Fibroblast of lung (primary cell): Measurements from ENCODE around the gene CBFA2T2. TPM values are rescaled to one million over a fixed set of nuclear protein-coding genes. Genes with fewer than 3 reads are reported as not detected.
A peak's percentile ranks its signal among the peaks of the same experiment; 100 is the strongest.

ENCODE experiments used
- DNase-seq, 2 donors: peaks; one replicate each; pipeline versions ENCODE4 v3.0.0 to v3.0.0-alpha.2; 2010; ENCODE audit warnings: low read depth in 2 of 2
- H2AFZ ChIP-seq: 2 replicates; pipeline ENCODE4 v1.5.1; 2012; ENCODE audit warnings: low read length, control low read depth, inconsistent platforms
- H3K27ac ChIP-seq: 2 replicates; pipeline ENCODE4 v1.5.1; 2011; ENCODE audit warnings: low read length, control low read depth; ENCODE audit not compliant: insufficient read depth
- H3K27me3 ChIP-seq: 2 replicates; pipeline ENCODE4 v1.5.1; 2011; ENCODE audit warnings: mild to moderate bottlenecking, low read length; ENCODE audit not compliant: control insufficient read depth, insufficient read depth
- H3K36me3 ChIP-seq: 2 replicates; pipeline ENCODE4 v1.5.1; 2011; ENCODE audit warnings: low read length; ENCODE audit not compliant: control insufficient read depth, insufficient read depth
- H3K4me1 ChIP-seq: 2 replicates; pipeline ENCODE4 v1.5.1; 2011; ENCODE audit warnings: low read length; ENCODE audit not compliant: control insufficient read depth, insufficient read depth; ENCODE audit errors: extremely low read depth
- H3K4me2 ChIP-seq: 2 replicates; pipeline ENCODE4 v1.5.1; 2011; ENCODE audit warnings: low read length, control low read depth; ENCODE audit not compliant: insufficient read depth; ENCODE audit errors: extremely low read depth
- H3K4me3 ChIP-seq, 4 experiments: fragments of 200-600 bp in 1 of 4; sonication (generic) in 1 of 4; replicated peaks in 1 of 4; 2 replicates each; pipeline ENCODE4 v1.5.1; 2011 to 2016; ENCODE audit warnings: low read length in 4 of 4, low read depth in 3 of 4, mild to moderate bottlenecking in 3 of 4, control low read depth in 2 of 4, inconsistent platforms in 1 of 4, mixed read lengths in 1 of 4; ENCODE audit not compliant: insufficient read depth in 1 of 4; ENCODE audit errors: control extremely low read depth in 1 of 4
- H3K79me2 ChIP-seq: 2 replicates; pipeline ENCODE4 v1.5.1; 2012; ENCODE audit warnings: mild to moderate bottlenecking, low read length, inconsistent platforms; ENCODE audit not compliant: control insufficient read depth, insufficient read depth
- H3K9ac ChIP-seq: 2 replicates; pipeline ENCODE4 v1.5.1; 2011; ENCODE audit warnings: mild to moderate bottlenecking, low read length, control low read depth; ENCODE audit not compliant: insufficient read depth
- H3K9me3 ChIP-seq: 2 replicates; pipeline ENCODE4 v1.5.1; 2012; ENCODE audit warnings: low read depth, low read length; ENCODE audit not compliant: control insufficient read depth, insufficient read depth
- H4K20me1 ChIP-seq: 2 replicates; pipeline ENCODE4 v1.5.1; 2011; ENCODE audit warnings: low read length; ENCODE audit not compliant: control insufficient read depth, insufficient read depth; ENCODE audit errors: extremely low read depth
- EZH2 ChIP-seq: IDR thresholded peaks from 2 replicates; pipeline ENCODE4 v1.5.1; 2012; ENCODE audit warnings: low read length, control low read depth, mild to moderate bottlenecking; ENCODE audit errors: missing control alignments
- polyA plus RNA-seq, 2 donors: library from polyadenylated mRNA; depleted of rRNA in 1 of 2; stranded (reverse) in 1 of 2; unstranded in 1 of 2; fragments of >200 nt; gene quantifications; 2 replicates each; pipeline ENCODE4 v1.2.1, GENCODE V29; 2011 to 2012; ENCODE audit warnings: missing spikeins in 1 of 2
- total RNA-seq: library from RNA; depleted of rRNA; stranded (reverse); fragments of >200 nt; gene quantifications from 2 replicates; pipeline ENCODE4 v1.2.1, GENCODE V29; 2014
- TF ChIP-seq, protein P1 (sequence below), 2 donors: IDR thresholded peaks in 1 of 2; conservative IDR thresholded peaks in 1 of 2; 1 replicate in 1 of 2; 2 replicates in 1 of 2; pipeline ENCODE4 v1.5.1; 2011 to 2012; ENCODE audit warnings: low read length in 2 of 2, control low read depth in 1 of 2, inconsistent platforms in 1 of 2, low read depth in 1 of 2, mild to moderate bottlenecking in 1 of 2

The CBFA2T2 gene
- total and polyA plus RNA-seq, 2 donors (not counting 1 experiment from before 2014, with no cell fraction given) = 5.6 to 7.3 TPM

DNA sequence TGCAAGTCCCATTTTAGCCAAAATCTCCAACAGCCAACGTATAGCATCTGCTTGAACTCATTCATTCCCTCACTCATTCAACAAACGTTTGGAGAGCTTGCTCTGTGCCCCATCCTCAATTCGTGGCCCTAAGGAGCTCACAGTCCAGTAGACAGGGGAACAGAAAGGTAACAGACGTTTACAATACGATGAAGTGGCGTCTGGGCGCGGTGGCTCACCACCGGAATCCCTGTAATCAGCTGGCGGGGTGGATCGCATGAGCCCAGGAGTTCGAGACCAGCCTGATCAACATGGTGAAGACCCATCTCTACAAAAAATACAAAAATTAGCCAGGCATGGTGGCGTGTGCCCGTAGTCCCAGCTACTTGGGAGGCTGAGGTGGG is 197.1 kb downstream of the CBFA2T2 start:
- no peaks in the 10 kb centered on the region for H3K27me3 ChIP-seq
- no peak overlapping the region for H3K9ac ChIP-seq
- no peak overlapping the region for H3K27ac ChIP-seq
- H3K79me2 ChIP-seq = peaks cover 14% of the 10 kb centered on the region
- DNase-seq = no peak
- TF ChIP-seq, protein P1, sequence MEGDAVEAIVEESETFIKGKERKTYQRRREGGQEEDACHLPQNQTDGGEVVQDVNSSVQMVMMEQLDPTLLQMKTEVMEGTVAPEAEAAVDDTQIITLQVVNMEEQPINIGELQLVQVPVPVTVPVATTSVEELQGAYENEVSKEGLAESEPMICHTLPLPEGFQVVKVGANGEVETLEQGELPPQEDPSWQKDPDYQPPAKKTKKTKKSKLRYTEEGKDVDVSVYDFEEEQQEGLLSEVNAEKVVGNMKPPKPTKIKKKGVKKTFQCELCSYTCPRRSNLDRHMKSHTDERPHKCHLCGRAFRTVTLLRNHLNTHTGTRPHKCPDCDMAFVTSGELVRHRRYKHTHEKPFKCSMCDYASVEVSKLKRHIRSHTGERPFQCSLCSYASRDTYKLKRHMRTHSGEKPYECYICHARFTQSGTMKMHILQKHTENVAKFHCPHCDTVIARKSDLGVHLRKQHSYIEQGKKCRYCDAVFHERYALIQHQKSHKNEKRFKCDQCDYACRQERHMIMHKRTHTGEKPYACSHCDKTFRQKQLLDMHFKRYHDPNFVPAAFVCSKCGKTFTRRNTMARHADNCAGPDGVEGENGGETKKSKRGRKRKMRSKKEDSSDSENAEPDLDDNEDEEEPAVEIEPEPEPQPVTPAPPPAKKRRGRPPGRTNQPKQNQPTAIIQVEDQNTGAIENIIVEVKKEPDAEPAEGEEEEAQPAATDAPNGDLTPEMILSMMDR (conservative IDR thresholded peaks at IDR 0.05 in 1 of 2, IDR thresholded peaks at IDR 0.05 in 1 of 2; ENCODE audit: low read depth in 1 of 2, low read length in 2 of 2) = no peak
- no peak for TF ChIP-seq EZH2
- peak overlapping the region in 2 of 4 experiments; percentile 9 to 54 for H3K4me3 ChIP-seq
- no peaks in the 10 kb centered on the region for H3K9me3 ChIP-seq
- peak overlapping the region; percentile 82 for H3K4me2 ChIP-seq
- no peaks in the 10 kb centered on the region for H3K36me3 ChIP-seq
- H4K20me1 ChIP-seq = no peaks in the 10 kb centered on the region
- H2AFZ ChIP-seq = peak overlapping the region; percentile 90
- H3K4me1 ChIP-seq = peaks cover 8% of the 10 kb centered on the region

DNA sequence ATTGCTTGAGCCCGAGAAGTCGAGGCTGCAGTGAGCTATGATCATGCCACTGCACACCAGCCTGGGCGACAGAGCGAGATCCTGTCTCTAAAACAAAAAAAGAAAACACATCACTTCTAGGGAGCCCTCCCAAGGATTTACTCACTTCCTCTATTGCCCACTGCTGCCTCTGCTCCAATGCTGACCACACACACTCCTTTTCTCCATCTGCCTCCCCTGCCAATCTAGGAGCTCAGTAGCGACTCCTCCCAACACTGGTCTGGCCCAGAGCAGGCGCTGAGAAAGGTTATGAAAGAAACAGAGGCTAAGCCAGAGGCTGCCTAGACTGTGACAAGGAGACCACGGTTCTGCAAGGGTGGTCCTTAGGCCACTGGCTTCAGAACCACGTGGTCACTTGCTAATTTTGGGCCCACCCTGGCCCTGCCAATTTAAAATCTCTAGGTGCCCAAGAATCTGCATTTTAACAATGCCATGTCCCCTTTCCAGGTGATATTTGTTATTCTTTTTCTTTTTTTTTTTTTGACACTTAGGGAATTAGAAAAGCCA is 197.5 kb downstream of the CBFA2T2 start:
- Histone ChIP-seq H2AFZ (peak overlapping the region; percentile 51), H3K4me1 (peaks cover 8% of the 10 kb centered on the region), H3K4me3 (no peak overlapping the region), H3K9ac (no peak overlapping the region), H3K27me3 (no peaks in the 10 kb centered on the region), H3K4me2 (no peak overlapping the region), H3K36me3 (no peaks in the 10 kb centered on the region), H3K79me2 (peaks cover 14% of the 10 kb centered on the region), H3K9me3 (no peaks in the 10 kb centered on the region), H4K20me1 (no peaks in the 10 kb centered on the region), H3K27ac (no peak overlapping the region)
- TF ChIP-seq, protein P1 (conservative IDR thresholded peaks at IDR 0.05 in 1 of 2, IDR thresholded peaks at IDR 0.05 in 1 of 2; ENCODE audit: low read depth in 1 of 2, low read length in 2 of 2) = no peak
- TF ChIP-seq EZH2 = no peak
- DNase-seq = peak in 1 of 2 donors; percentile 39

DNA sequence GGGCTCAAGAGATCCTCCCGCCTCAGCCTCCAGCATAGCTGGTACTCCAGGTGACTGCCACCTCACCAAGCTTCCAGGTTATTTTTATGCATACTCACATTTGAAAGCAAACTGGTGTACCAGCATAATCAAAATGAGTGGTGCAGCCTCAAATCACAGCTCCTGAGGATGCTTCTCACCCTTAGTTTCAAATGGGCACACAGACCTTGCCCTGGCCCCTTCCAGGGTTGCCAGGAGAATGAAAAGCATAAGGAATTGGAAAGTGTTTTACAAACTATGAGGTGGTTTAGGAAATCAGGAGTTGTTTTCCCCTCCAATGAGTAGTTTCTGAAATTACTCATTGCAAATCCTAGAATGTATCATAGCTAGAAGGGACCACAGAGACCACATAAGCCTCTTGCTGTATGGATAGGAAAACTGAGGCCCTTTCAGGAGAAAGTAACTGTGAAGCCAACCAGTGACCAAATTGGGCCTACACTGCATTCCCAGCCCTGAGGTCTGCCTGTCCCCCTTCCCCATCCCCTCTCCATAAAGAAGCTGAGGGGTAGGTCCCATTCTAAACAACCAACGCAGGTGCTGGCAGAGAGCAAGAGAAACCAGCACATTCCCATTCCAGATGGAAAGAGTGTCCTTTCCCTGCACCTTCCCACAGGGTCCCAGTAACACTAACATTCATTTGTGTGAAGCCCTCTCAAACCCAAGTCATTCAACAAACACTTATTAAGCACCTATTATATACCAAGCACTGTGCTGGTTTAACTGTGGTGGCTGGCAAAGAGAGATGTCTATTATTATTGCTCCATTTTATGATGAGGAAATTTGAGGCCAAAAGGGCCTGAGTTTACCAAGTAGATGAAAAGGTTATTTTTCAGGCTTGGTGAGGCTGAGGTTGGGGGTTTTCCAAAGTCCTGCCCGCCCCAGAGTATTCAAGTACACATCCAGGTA is 198.4 kb downstream of the CBFA2T2 start:
- no peak overlapping the region for H2AFZ ChIP-seq
- no peak overlapping the region for H3K4me2 ChIP-seq
- peaks cover 14% of the 10 kb centered on the region for H3K79me2 ChIP-seq
- H3K27ac ChIP-seq = no peak overlapping the region
- no peaks in the 10 kb centered on the region for H4K20me1 ChIP-seq
- no peaks in the 10 kb centered on the region for H3K9me3 ChIP-seq
- peak in 1 of 2 donors; percentile 23 for DNase-seq
- H3K4me3 ChIP-seq = no peak overlapping the region
- TF ChIP-seq EZH2 = no peak
- TF ChIP-seq, protein P1 (conservative IDR thresholded peaks at IDR 0.05 in 1 of 2, IDR thresholded peaks at IDR 0.05 in 1 of 2; ENCODE audit: low read depth in 1 of 2, low read length in 2 of 2) = no peak
- H3K36me3 ChIP-seq = no peaks in the 10 kb centered on the region
- peaks cover 8% of the 10 kb centered on the region for H3K4me1 ChIP-seq
- no peak overlapping the region for H3K9ac ChIP-seq
- no peaks in the 10 kb centered on the region for H3K27me3 ChIP-seq
